Loucy (cell line): Measurements from ENCODE around the gene MS4A10.

Source experiments
- EZH2phosphoT487 ChIP-seq: fragments of 200-600 bp; IDR thresholded peaks from 2 replicates; pipeline ENCODE4 v1.6.1; 2018; ENCODE audit warnings: antibody characterized with exemption, mild to moderate bottlenecking, moderate library complexity, borderline replicate concordance
- TF ChIP-seq, protein P1 (sequence below): fragments of 200-600 bp; sonication (generic); conservative IDR thresholded peaks from 2 replicates; pipeline ENCODE4 v1.5.1; 2014; ENCODE audit warnings: mild to moderate bottlenecking, antibody characterized with exemption, low read length

DNA sequence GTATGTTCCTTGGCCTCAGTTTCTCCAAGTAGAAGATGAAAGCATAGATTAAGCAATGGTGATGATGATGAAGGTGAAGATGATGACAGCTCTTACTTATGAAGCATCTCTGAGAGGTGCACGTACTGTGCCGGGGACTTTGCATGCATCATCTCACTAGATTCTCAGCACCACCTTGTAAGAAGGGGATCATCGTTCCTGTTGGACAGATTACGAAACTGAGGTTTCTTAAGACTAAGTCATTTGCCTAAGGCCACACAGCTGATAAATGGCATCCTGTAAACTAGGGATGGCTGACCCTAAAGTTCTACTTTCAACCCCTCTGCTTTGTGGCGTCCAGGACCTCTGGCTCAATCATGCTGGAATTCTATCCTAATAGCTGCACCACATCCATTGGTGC, 19.8 kb upstream of the MS4A10 start:
- TF ChIP-seq, protein P1, sequence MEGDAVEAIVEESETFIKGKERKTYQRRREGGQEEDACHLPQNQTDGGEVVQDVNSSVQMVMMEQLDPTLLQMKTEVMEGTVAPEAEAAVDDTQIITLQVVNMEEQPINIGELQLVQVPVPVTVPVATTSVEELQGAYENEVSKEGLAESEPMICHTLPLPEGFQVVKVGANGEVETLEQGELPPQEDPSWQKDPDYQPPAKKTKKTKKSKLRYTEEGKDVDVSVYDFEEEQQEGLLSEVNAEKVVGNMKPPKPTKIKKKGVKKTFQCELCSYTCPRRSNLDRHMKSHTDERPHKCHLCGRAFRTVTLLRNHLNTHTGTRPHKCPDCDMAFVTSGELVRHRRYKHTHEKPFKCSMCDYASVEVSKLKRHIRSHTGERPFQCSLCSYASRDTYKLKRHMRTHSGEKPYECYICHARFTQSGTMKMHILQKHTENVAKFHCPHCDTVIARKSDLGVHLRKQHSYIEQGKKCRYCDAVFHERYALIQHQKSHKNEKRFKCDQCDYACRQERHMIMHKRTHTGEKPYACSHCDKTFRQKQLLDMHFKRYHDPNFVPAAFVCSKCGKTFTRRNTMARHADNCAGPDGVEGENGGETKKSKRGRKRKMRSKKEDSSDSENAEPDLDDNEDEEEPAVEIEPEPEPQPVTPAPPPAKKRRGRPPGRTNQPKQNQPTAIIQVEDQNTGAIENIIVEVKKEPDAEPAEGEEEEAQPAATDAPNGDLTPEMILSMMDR: no peak
- no peak for TF ChIP-seq EZH2phosphoT487
